ENCODE data around the gene DYNLT2. TPM values are rescaled to one million over a fixed set of nuclear protein-coding genes. Genes with fewer than 3 reads are reported as not detected.
A peak's percentile ranks its signal among the peaks of the same experiment; 100 is the strongest.
"Not testable (repeated sequence)": the region's sequence is repeated elsewhere in the genome, so short reads cannot be mapped to it uniquely, and the experiment has no call there.

The DYNLT2 gene
- total and polyA plus RNA-seq, 2 experiments from 2014 or later: 0.51 to 1.5 TPM

GRCh38 chr6:169701954-169702839 is 49.2 kb downstream of the DYNLT2 start, which contains the start of the genes C6orf120 and WDR27:
Gene C6orf120 (plus strand): TSS chr6:169702126. CDS start chr6:169702460, 334 bp downstream.
Gene WDR27 (minus strand): TSS chr6:169702029. CDS start chr6:169689005, 13,024 bp downstream.
- peak within 1 kb of the TSS; percentile 96 for H2AFZ ChIP-seq
- H3K27me3 ChIP-seq (replicated peaks; ENCODE audit: insufficient read depth): no peaks in the 10 kb centered on the region
- H3K27ac ChIP-seq: peak within 1 kb of the TSS; percentile 84
- in situ Hi-C loops (cut with MboI): no loop called here
- H3K79me2 ChIP-seq (ENCODE audit: insufficient read depth): peaks cover 75% of the 10 kb centered on the region
- H3F3A ChIP-seq (ENCODE audit: insufficient read depth): peaks cover 37% of the 10 kb centered on the region; the same call in 1 of the 2 replicates
- H3K4me2 ChIP-seq (ENCODE audit: unreplicated experiment): peak within 1 kb of the TSS; percentile 97
- 0 to 2% methylated on average over 83 to 84 of the region's 92 CpGs for WGBS, 2 experiments (ENCODE audit: low coverage in 1 of 2, low lambda C conversion rate in 2 of 2, missing lambda C conversion rate in 2 of 2)
- H3K9me3 ChIP-seq (ENCODE audit: low read depth): no peaks in the 10 kb centered on the region
- H4K20me1 ChIP-seq (ENCODE audit: insufficient read depth): peaks cover 6% of the 10 kb centered on the region; the same call in 1 of the 2 replicates
- H3K36me3 ChIP-seq (ENCODE audit: low read depth): peaks cover 15% of the 10 kb centered on the region; the same call in 1 of the 2 replicates
- DNase-seq: peak; percentile 100
- H3K9me2 ChIP-seq (ENCODE audit: insufficient read depth): no peaks in the 10 kb centered on the region
- peak within 1 kb of the TSS; percentile 93 for H3K4me3 ChIP-seq
- no peak for TF ChIP-seq EZH2 (IDR thresholded peaks at IDR 0.05; ENCODE audit: insufficient read depth, poor library complexity, severe bottlenecking)
- no peak for TF ChIP-seq EZH2phosphoT487 (IDR thresholded peaks at IDR 0.05; ENCODE audit: insufficient read depth, low read depth)
- H3K4me1 ChIP-seq (ENCODE audit: insufficient read depth): peaks cover 35% of the 10 kb centered on the region
- peak within 1 kb of the TSS; percentile 96 for H3K9ac ChIP-seq

- 0 to 1% methylated on average over 51 to 52 of the region's 54 CpGs for WGBS, 2 experiments (ENCODE audit: low coverage in 1 of 2, low lambda C conversion rate in 2 of 2, missing lambda C conversion rate in 2 of 2)
- peaks cover 77% of the 10 kb centered on the region for H3K79me2 ChIP-seq (ENCODE audit: insufficient read depth)
- in situ Hi-C loops (cut with MboI): no loop called here
Observed at GRCh38 chr6:169701311-169701953, 49.9 kb downstream of the DYNLT2 start.

DNA sequence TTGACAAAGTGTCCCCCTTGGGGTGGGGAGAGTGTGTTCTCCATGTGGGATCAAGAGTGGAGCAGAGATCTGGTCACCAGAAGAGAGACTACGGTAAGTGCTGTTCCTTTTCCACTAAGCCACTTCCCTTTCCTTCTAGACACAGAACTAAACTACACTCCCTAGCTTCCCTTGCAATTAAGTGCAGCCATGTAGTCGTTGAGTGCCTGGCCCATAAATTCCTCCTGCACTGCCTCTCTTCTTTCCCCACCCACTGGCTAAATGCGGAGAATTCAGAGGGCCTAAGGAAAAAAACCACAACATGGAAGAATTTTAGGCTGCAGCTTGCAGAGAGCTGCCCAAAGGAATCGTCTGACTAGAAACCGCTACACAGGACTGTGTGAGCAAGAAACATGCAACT is 51.1 kb downstream of the DYNLT2 start:
- TF ChIP-seq EZH2 (IDR thresholded peaks at IDR 0.05; ENCODE audit: insufficient read depth, poor library complexity, severe bottlenecking) (no peak), EZH2phosphoT487 (IDR thresholded peaks at IDR 0.05; ENCODE audit: insufficient read depth, low read depth) (no peak)
- peaks cover 32% of the 10 kb centered on the region for H3K4me1 ChIP-seq (ENCODE audit: insufficient read depth)
- 0 out of 2 replicates have a peak, but pooled peaks cover 13% of the 10 kb centered on the region for H3K36me3 ChIP-seq (ENCODE audit: low read depth)
- H2AFZ ChIP-seq: peak overlapping the region; percentile 96; the same call in 1 of the 2 replicates
- peak; percentile 43 for DNase-seq
- no peaks in the 10 kb centered on the region for H3K27me3 ChIP-seq (replicated peaks; ENCODE audit: insufficient read depth)
- peaks cover 20% of the 10 kb centered on the region; the same call in 1 of the 2 replicates for H3F3A ChIP-seq (ENCODE audit: insufficient read depth)
- 30 to 32% methylated on average over 5 of the region's 5 CpGs for WGBS, 2 experiments (ENCODE audit: low coverage in 1 of 2, low lambda C conversion rate in 2 of 2, missing lambda C conversion rate in 2 of 2)
- H3K4me3 ChIP-seq: peak overlapping the region; percentile 93
- H3K79me2 ChIP-seq (ENCODE audit: insufficient read depth): peaks cover 65% of the 10 kb centered on the region
- no peaks in the 10 kb centered on the region for H3K9me2 ChIP-seq (ENCODE audit: insufficient read depth)
- in situ Hi-C loops (cut with MboI): no loop called here
- no peaks in the 10 kb centered on the region for H3K9me3 ChIP-seq (ENCODE audit: low read depth)
- no peak overlapping the region for H3K27ac ChIP-seq
- peaks cover 6% of the 10 kb centered on the region; the same call in 1 of the 2 replicates for H4K20me1 ChIP-seq (ENCODE audit: insufficient read depth)
- peak overlapping the region; percentile 90 for H3K4me2 ChIP-seq (ENCODE audit: unreplicated experiment)
- peak overlapping the region; percentile 96 for H3K9ac ChIP-seq

More at GRCh38 chr6:169701311-169701953, 49.9 kb downstream of the DYNLT2 start:
- Histone ChIP-seq H3K4me1 (ENCODE audit: insufficient read depth) (peaks cover 35% of the 10 kb centered on the region), H3K4me3 (peak overlapping the region; percentile 93), H3K4me2 (ENCODE audit: unreplicated experiment) (peak overlapping the region; percentile 90), H3F3A (ENCODE audit: insufficient read depth) (peaks cover 30% of the 10 kb centered on the region; the same call in 1 of the 2 replicates), H3K27ac (peak overlapping the region; percentile 84), H3K36me3 (ENCODE audit: low read depth) (peaks cover 15% of the 10 kb centered on the region; the same call in 1 of the 2 replicates), H3K9ac (peak overlapping the region; percentile 96), H3K9me3 (ENCODE audit: low read depth) (no peaks in the 10 kb centered on the region), H2AFZ (peak overlapping the region; percentile 96), H4K20me1 (ENCODE audit: insufficient read depth) (peaks cover 6% of the 10 kb centered on the region; the same call in 1 of the 2 replicates), H3K27me3 (replicated peaks; ENCODE audit: insufficient read depth) (no peaks in the 10 kb centered on the region), H3K9me2 (ENCODE audit: insufficient read depth) (no peaks in the 10 kb centered on the region)
- TF ChIP-seq EZH2phosphoT487 (IDR thresholded peaks at IDR 0.05; ENCODE audit: insufficient read depth, low read depth) (no peak), EZH2 (IDR thresholded peaks at IDR 0.05; ENCODE audit: insufficient read depth, poor library complexity, severe bottlenecking) (no peak)
- no peak for DNase-seq

- peak; percentile 28 for DNase-seq
- H3F3A ChIP-seq (ENCODE audit: insufficient read depth); H4K20me1 ChIP-seq (ENCODE audit: insufficient read depth); H3K9ac ChIP-seq; H3K9me3 ChIP-seq (ENCODE audit: low read depth); H3K36me3 ChIP-seq (ENCODE audit: low read depth); H3K4me1 ChIP-seq (ENCODE audit: insufficient read depth); H3K4me3 ChIP-seq; H3K4me2 ChIP-seq (ENCODE audit: unreplicated experiment); H3K27me3 ChIP-seq (replicated peaks; ENCODE audit: insufficient read depth); H2AFZ ChIP-seq; H3K9me2 ChIP-seq (ENCODE audit: insufficient read depth); in situ Hi-C loops (cut with MboI); H3K27ac ChIP-seq: not testable (repeated sequence)
- 85 to 87% methylated on average over 8 to 10 of the region's 10 CpGs for WGBS, 2 experiments (ENCODE audit: low coverage in 1 of 2, low lambda C conversion rate in 2 of 2, missing lambda C conversion rate in 2 of 2)
- peaks cover 40% of the 10 kb centered on the region for H3K79me2 ChIP-seq (ENCODE audit: insufficient read depth)
Observed at GRCh38 chr6:169697115-169697514, 54.3 kb downstream of the DYNLT2 start.

Measured in GM23248 (cell line).